Progenitor cell of endocrine pancreas (in vitro differentiated cells): ENCODE data around the gene ELN. TPM values are rescaled to one million over a fixed set of nuclear protein-coding genes. Genes with fewer than 3 reads are reported as not detected.

Experiments used
- DNase-seq: peaks from one replicate; pipeline ENCODE4 v3.0.0; 2021; ENCODE audit warnings: low spot score; ENCODE audit not compliant: unreplicated experiment
- H3K27ac Mint-ChIP-seq: 2 replicates; pipeline ENCODE4 v1.8.0; 2021; ENCODE audit warnings: mild to moderate bottlenecking, moderate library complexity, mixed read lengths
- H3K27me3 Mint-ChIP-seq: 2 replicates; pipeline ENCODE4 v1.8.0; 2021; ENCODE audit warnings: mixed read lengths
- H3K36me3 Mint-ChIP-seq: 2 replicates; pipeline ENCODE4 v1.8.0; 2022; ENCODE audit warnings: mixed read lengths; ENCODE audit not compliant: insufficient read depth
- H3K4me1 Mint-ChIP-seq: 2 replicates; pipeline ENCODE4 v1.8.0; 2021; ENCODE audit warnings: low read depth, mixed read lengths
- H3K4me3 Mint-ChIP-seq: 2 replicates; pipeline ENCODE4 v1.8.0; 2021; ENCODE audit warnings: low read depth, mild to moderate bottlenecking, moderate library complexity, mixed read lengths
- H3K9me3 Mint-ChIP-seq: 2 replicates; pipeline ENCODE4 v1.8.0; 2021; ENCODE audit warnings: low read depth, mixed read lengths
- CTCF ChIP-seq: fragments of 200-600 bp; sonication (generic); IDR thresholded peaks from one replicate; pipeline ENCODE4 v1.5.0; 2021; ENCODE audit warnings: antibody characterized with exemption, mild to moderate bottlenecking; ENCODE audit not compliant: unreplicated experiment
- total RNA-seq: library from RNA; stranded (reverse); gene quantifications from 2 replicates; pipeline ENCODE4 v1.2.1, GENCODE V29; 2021

ELN gene
- total RNA-seq, 1 donor from 2014 or later: 0.26 TPM

GRCh38 chr7:74028321-74028838, 407 bp downstream of the ELN start:
- TF ChIP-seq CTCF: no peak
- Mint-ChIP-seq H3K27ac (no peak overlapping the region), H3K4me3 (no peak overlapping the region), H3K4me1 (peaks cover 9% of the 10 kb centered on the region), H3K9me3 (no peaks in the 10 kb centered on the region), H3K36me3 (no peaks in the 10 kb centered on the region), H3K27me3 (peaks cover 47% of the 10 kb centered on the region)
- no peak for DNase-seq

- peaks cover 11% of the 10 kb centered on the region for H3K4me1 Mint-ChIP-seq
- H3K27ac Mint-ChIP-seq: no peak overlapping the region
- peaks cover 39% of the 10 kb centered on the region for H3K27me3 Mint-ChIP-seq
- no peaks in the 10 kb centered on the region for H3K9me3 Mint-ChIP-seq
- no peak overlapping the region for H3K4me3 Mint-ChIP-seq
- TF ChIP-seq CTCF: no peak
- DNase-seq: no peak
- H3K36me3 Mint-ChIP-seq: no peaks in the 10 kb centered on the region
Observed at GRCh38 chr7:74029089-74029785, 1.3 kb downstream of the ELN start.

DNA sequence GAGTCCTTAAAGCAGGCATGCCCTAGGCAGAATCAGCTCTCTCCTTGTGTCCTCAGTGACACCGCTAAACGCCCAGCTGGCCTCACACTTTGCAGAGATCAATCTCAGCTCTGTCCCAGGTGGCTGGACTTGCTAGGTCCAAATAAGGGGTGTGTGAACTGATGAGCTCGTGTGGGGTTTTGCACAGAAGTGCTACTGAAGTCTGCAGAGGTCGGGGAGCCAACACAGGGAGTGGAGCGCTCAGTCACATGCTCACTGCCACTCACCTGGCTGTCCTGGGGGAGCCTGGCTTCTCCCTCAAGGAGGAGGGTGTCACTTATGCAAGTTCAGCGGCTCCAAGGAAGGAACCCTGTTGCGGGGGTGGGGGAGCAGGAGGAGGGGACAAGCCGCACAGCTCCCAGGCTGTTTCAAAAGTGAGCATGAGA, 2.0 kb downstream of the ELN start:
- no peak overlapping the region for H3K27ac Mint-ChIP-seq

GRCh38 chr7:74030861-74031260, 2.9 kb downstream of the ELN start:
- Mint-ChIP-seq H3K4me1 (peaks cover 11% of the 10 kb centered on the region), H3K36me3 (no peaks in the 10 kb centered on the region), H3K9me3 (no peaks in the 10 kb centered on the region), H3K27me3 (peaks cover 30% of the 10 kb centered on the region), H3K27ac (no peak overlapping the region), H3K4me3 (no peak overlapping the region)
- no peak for DNase-seq
- TF ChIP-seq CTCF: no peak

More for the DNA sequence above, 2.0 kb downstream of the ELN start:
- H3K27me3 Mint-ChIP-seq: peaks cover 36% of the 10 kb centered on the region
- no peaks in the 10 kb centered on the region for H3K36me3 Mint-ChIP-seq
- H3K4me1 Mint-ChIP-seq: peaks cover 11% of the 10 kb centered on the region
- no peak for TF ChIP-seq CTCF
- DNase-seq: no peak
- H3K9me3 Mint-ChIP-seq: no peaks in the 10 kb centered on the region
- H3K4me3 Mint-ChIP-seq: no peak overlapping the region

DNA sequence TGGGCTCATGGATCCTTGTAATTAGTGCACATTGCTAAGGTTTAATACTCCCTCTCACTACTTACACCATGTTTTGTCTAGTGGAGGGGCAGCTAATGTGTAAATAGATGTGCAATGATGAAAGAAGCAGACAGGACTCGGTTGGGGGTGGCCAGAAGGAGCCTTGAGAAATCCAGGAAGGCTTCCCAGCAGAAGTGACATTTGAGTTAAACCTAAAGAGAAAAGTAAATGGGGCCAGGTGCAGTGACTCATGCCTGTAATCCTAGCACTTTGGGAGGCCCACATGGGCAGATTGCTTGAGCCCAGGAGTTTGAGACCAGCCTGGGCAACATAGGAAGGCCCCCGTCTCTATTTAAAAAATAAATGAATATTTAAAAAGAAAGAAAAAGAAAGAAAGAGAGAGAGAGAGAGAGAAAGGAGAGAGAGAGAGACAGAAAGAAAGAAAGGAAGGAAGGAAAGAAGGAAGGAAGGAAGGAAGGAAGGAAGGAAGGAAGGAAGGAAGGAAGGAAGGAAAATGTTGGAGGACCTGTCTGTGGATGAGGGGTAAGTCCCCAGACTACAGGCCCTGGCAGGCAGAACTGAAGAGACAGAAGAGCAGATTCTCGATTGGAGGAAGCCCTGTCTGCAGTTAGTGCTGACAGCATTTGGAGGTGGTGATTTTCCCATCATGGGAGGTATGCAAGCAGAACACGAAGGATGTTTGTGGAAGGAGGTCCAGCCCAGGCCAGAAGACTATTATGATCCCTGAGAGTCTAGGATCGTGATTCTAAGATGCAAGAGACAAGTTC, 3.6 kb downstream of the ELN start:
- DNase-seq: no peak
- H3K27me3 Mint-ChIP-seq: peaks cover 23% of the 10 kb centered on the region
- TF ChIP-seq CTCF: no peak
- H3K9me3 Mint-ChIP-seq: no peaks in the 10 kb centered on the region
- H3K4me1 Mint-ChIP-seq: peaks cover 11% of the 10 kb centered on the region
- no peak overlapping the region for H3K4me3 Mint-ChIP-seq
- H3K36me3 Mint-ChIP-seq: no peaks in the 10 kb centered on the region
- H3K27ac Mint-ChIP-seq: no peak overlapping the region
